Endodermal cell (in vitro differentiated cells): Measurements from ENCODE around the gene SORCS1. TPM values are rescaled to one million over a fixed set of nuclear protein-coding genes. Genes with fewer than 3 reads are reported as not detected.

ENCODE experiments used
- DNase-seq: peaks from one replicate; pipeline ENCODE4 v3.0.0-alpha.2; 2017
- H3K27ac ChIP-seq: 2 replicates; pipeline ENCODE4 v1.5.1; 2013; ENCODE audit warnings: mild to moderate bottlenecking, low read depth, low read length, moderate library complexity
- H3K27me3 ChIP-seq: 2 replicates; pipeline ENCODE4 v1.6.1; 2013; ENCODE audit warnings: mild to moderate bottlenecking, low read length, moderate library complexity; ENCODE audit not compliant: insufficient read depth, control insufficient read depth, poor library complexity, severe bottlenecking
- H3K36me3 ChIP-seq: 2 replicates; pipeline ENCODE4 v1.7.0; 2013; ENCODE audit warnings: mild to moderate bottlenecking, low read length, moderate library complexity; ENCODE audit not compliant: control insufficient read depth, insufficient read depth
- H3K4me1 ChIP-seq: one replicate; pipeline ENCODE4 v1.7.0; 2013; ENCODE audit warnings: low read length; ENCODE audit not compliant: control insufficient read depth, insufficient read depth
- H3K4me3 ChIP-seq: 2 replicates; pipeline ENCODE4 v1.5.1; 2013; ENCODE audit warnings: mild to moderate bottlenecking, low read length, moderate library complexity
- H3K9ac ChIP-seq: 2 replicates; pipeline ENCODE4 v1.6.1; 2013; ENCODE audit warnings: mild to moderate bottlenecking, low read length, moderate library complexity; ENCODE audit not compliant: poor library complexity, severe bottlenecking; ENCODE audit errors: extremely low read depth
- H3K9me3 ChIP-seq: 2 replicates; pipeline ENCODE4 v1.6.1; 2013; ENCODE audit warnings: mild to moderate bottlenecking, low read length, moderate library complexity; ENCODE audit not compliant: control insufficient read depth
- H3K27ac Mint-ChIP-seq: 2 replicates; pipeline ENCODE4 v1.8.0; 2020; ENCODE audit warnings: mixed read lengths
- H3K27me3 Mint-ChIP-seq: 2 replicates; pipeline ENCODE4 v1.8.0; 2021; ENCODE audit warnings: mild to moderate bottlenecking, mixed read lengths; ENCODE audit not compliant: insufficient read depth
- H3K36me3 Mint-ChIP-seq: 2 replicates; pipeline ENCODE4 v1.8.0; 2020; ENCODE audit warnings: low read depth, mixed read lengths
- H3K4me1 Mint-ChIP-seq: 2 replicates; pipeline ENCODE4 v1.8.0; 2020; ENCODE audit warnings: mixed read lengths
- H3K4me3 Mint-ChIP-seq: 2 replicates; pipeline ENCODE4 v1.8.0; 2020; ENCODE audit warnings: mild to moderate bottlenecking, moderate library complexity, mixed read lengths
- H3K9me3 Mint-ChIP-seq: 2 replicates; pipeline ENCODE4 v1.8.0; 2020; ENCODE audit warnings: mild to moderate bottlenecking, mixed read lengths
- WGBS, 2 experiments: methylation state at CpG; one replicate each; pipeline versions ENCODE4 v1.1.5 to v1.1.7; 2013; ENCODE audit warnings: missing lambda C conversion rate in 2 of 2, mixed read lengths in 1 of 2; ENCODE audit not compliant: insufficient coverage in 1 of 2, insufficient read length in 1 of 2; 5-methylcytosine and 5-hydroxymethylcytosine counted together
- total RNA-seq, 2 donors: library from RNA; stranded (reverse); fragmentation: NEBNext Ultra II Directional in 1 of 2; extraction: Animal tissue kit (Norgen Biotek cat#: 25700) in 1 of 2; gene quantifications; 2 replicates in 1 of 2; 3 replicates in 1 of 2; pipeline ENCODE4 v1.2.1, GENCODE V29; 2021
- TF ChIP-seq, protein P1 (sequence below): fragments of 200-600 bp; sonication (generic); conservative IDR thresholded peaks from 2 replicates; pipeline ENCODE4 v1.5.0; 2021; ENCODE audit warnings: antibody characterized with exemption, mild to moderate bottlenecking

The SORCS1 gene
- total RNA-seq, 2 donors from 2014 or later: 57.4 to 79.6 TPM

DNA sequence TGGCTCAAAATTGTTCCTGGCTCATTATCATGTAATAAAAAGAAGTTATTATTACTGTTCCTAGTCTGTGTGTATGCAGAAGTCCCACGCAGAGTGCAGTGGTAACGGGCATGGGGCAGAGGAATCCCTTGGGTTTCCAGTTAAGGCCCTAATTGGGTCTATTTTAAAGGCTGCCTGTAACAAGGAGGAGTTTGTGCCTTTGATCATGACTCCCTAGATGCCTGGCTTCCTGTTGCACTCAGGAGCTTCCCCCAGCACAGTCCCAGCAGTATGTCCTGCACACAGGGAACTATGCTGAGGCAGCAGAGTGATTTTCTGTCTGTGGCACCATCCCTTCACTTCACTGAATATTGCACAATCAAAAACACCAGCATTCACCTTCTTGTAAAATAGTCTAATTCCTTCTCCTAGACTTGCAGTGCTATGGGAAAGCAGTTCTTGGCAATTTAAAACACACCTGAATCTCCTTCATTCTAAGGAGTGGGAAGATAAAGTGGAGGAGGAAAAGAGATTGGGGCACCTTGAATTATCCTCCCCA is 22.9 kb downstream of the SORCS1 start:
- WGBS, 2 experiments: 91% methylated on average over 2 of the region's 2 CpGs; no CpG with 5 or more reads in 1 of the 2 experiments
- DNase-seq: no peak
- Histone ChIP-seq H3K4me1 (no peaks in the 10 kb centered on the region), H3K9ac (no peak overlapping the region), H3K4me3 (no peak overlapping the region), H3K27ac (no peak overlapping the region), H3K27me3 (no peaks in the 10 kb centered on the region), H3K9me3 (no peaks in the 10 kb centered on the region), H3K36me3 (peaks cover 13% of the 10 kb centered on the region)
- TF ChIP-seq, protein P1, sequence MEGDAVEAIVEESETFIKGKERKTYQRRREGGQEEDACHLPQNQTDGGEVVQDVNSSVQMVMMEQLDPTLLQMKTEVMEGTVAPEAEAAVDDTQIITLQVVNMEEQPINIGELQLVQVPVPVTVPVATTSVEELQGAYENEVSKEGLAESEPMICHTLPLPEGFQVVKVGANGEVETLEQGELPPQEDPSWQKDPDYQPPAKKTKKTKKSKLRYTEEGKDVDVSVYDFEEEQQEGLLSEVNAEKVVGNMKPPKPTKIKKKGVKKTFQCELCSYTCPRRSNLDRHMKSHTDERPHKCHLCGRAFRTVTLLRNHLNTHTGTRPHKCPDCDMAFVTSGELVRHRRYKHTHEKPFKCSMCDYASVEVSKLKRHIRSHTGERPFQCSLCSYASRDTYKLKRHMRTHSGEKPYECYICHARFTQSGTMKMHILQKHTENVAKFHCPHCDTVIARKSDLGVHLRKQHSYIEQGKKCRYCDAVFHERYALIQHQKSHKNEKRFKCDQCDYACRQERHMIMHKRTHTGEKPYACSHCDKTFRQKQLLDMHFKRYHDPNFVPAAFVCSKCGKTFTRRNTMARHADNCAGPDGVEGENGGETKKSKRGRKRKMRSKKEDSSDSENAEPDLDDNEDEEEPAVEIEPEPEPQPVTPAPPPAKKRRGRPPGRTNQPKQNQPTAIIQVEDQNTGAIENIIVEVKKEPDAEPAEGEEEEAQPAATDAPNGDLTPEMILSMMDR: no peak
- Mint-ChIP-seq H3K9me3 (no peaks in the 10 kb centered on the region), H3K27me3 (no peaks in the 10 kb centered on the region), H3K4me3 (no peak overlapping the region), H3K4me1 (peaks cover 3% of the 10 kb centered on the region), H3K36me3 (peaks cover 2% of the 10 kb centered on the region), H3K27ac (no peak overlapping the region)

DNA sequence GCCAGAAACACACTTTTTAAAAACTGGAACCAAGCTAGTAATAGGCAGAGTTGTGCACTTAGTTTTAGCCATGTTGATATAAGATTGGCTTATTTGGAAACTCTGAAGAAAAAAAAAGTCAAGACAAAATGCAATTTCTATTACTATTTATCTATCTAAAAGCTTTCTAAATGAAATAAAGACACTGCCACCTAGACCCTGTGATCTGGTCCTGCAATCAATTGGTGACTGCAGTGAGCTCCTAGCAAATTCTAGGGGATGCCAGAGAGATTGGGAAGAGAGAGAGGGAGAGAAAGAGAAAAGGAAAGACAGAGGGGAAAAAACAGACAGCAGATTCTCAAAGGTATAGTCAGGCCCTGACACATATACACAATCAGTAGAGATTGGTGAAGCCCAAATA is 25.3 kb downstream of the SORCS1 start:
- Histone ChIP-seq H3K27ac (no peak overlapping the region), H3K27me3 (no peaks in the 10 kb centered on the region), H3K9ac (no peak overlapping the region), H3K9me3 (no peaks in the 10 kb centered on the region), H3K36me3 (peaks cover 13% of the 10 kb centered on the region), H3K4me3 (no peak overlapping the region), H3K4me1 (no peaks in the 10 kb centered on the region)
- no peak for DNase-seq
- Mint-ChIP-seq H3K27me3 (no peaks in the 10 kb centered on the region), H3K27ac (no peak overlapping the region), H3K9me3 (no peaks in the 10 kb centered on the region), H3K36me3 (peaks cover 5% of the 10 kb centered on the region), H3K4me1 (peaks cover 3% of the 10 kb centered on the region), H3K4me3 (no peak overlapping the region)
- TF ChIP-seq, protein P1: peak; percentile 40

- Histone ChIP-seq H3K4me1 (peaks cover 5% of the 10 kb centered on the region), H3K27ac (no peak overlapping the region), H3K36me3 (peaks cover 42% of the 10 kb centered on the region), H3K27me3 (no peaks in the 10 kb centered on the region), H3K4me3 (no peak overlapping the region), H3K9me3 (no peaks in the 10 kb centered on the region), H3K9ac (no peak overlapping the region)
- Mint-ChIP-seq H3K9me3 (no peaks in the 10 kb centered on the region), H3K27ac (no peak overlapping the region), H3K36me3 (peaks cover 12% of the 10 kb centered on the region), H3K4me3 (no peak overlapping the region), H3K27me3 (no peaks in the 10 kb centered on the region), H3K4me1 (peaks cover 9% of the 10 kb centered on the region)
- no peak for DNase-seq
- 88 to 92% methylated on average over 1 of the region's 1 CpG for WGBS, 2 experiments
- TF ChIP-seq, protein P1: no peak
These were observed 30.9 kb downstream of the SORCS1 start for GRCh38 chr10:107133656-107134055.
